OCI-LY3 (cell line): ENCODE measurements around the gene ADPRS.

ENCODE experiments used
- EZH2phosphoT487 ChIP-seq: fragments of 200-600 bp; shearing (Covaris generic); IDR thresholded peaks from 2 replicates; pipeline ENCODE4 v1.6.1; 2018; ENCODE audit warnings: antibody characterized with exemption, mixed run types, low read depth
- TF ChIP-seq, protein P1 (sequence below): fragments of 200-600, 300-600 bp; sonication (generic); IDR thresholded peaks from 2 replicates; pipeline ENCODE4 v1.5.1; 2014; ENCODE audit warnings: antibody characterized with exemption, low read length, low read depth

DNA sequence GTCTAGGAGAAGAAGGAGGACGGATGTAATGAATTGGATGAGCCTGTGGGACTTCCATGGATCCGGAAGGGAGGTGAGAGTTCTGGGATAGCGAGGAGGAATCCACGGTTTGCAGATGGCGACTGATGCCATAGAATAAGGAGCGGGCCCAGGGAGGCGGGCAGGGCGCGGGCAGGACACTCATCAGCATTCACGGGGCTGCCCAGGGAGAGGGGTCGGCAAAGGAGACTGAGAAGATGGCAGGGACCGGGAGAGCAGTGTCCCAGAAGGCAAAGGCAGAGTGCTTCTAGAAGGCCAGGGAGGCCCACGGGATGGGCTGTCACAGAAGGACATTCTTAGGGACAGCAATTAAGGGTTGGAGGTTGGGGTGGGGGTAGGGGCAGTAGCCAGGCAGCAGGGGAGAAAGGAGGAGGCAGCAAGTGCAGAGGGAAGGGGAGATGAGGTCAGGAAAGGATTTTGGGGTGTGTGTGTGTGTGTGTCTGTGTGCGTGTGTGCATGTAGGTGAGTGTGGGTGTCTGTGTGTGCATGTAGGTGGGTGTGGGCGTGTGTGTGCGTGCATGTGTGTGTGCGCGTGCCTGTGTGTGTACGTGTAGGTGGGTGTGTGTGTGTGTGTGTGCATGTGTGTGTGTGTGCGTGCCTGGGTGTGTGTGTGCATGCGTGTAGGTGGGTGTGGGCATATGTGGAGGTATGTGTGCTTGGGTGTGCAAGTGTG is 37.5 kb downstream of the ADPRS start:
- TF ChIP-seq, protein P1, sequence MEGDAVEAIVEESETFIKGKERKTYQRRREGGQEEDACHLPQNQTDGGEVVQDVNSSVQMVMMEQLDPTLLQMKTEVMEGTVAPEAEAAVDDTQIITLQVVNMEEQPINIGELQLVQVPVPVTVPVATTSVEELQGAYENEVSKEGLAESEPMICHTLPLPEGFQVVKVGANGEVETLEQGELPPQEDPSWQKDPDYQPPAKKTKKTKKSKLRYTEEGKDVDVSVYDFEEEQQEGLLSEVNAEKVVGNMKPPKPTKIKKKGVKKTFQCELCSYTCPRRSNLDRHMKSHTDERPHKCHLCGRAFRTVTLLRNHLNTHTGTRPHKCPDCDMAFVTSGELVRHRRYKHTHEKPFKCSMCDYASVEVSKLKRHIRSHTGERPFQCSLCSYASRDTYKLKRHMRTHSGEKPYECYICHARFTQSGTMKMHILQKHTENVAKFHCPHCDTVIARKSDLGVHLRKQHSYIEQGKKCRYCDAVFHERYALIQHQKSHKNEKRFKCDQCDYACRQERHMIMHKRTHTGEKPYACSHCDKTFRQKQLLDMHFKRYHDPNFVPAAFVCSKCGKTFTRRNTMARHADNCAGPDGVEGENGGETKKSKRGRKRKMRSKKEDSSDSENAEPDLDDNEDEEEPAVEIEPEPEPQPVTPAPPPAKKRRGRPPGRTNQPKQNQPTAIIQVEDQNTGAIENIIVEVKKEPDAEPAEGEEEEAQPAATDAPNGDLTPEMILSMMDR: no peak
- TF ChIP-seq EZH2phosphoT487: no peak
